Mesendoderm (in vitro differentiated cells): ENCODE results near the gene ADAMTS16.

Experiments
- DNase-seq: peaks from one replicate; pipeline ENCODE4 v3.0.0; 2013
- H2AK5ac ChIP-seq: 2 replicates; pipeline ENCODE4 v1.6.1; 2013; ENCODE audit warnings: low read length, inconsistent platforms
- H2BK120ac ChIP-seq: 2 replicates; pipeline ENCODE4 v1.6.1; 2013; ENCODE audit warnings: low read depth, mild to moderate bottlenecking, low read length, moderate library complexity, mixed read lengths
- H2BK15ac ChIP-seq: replicated peaks from 2 replicates; pipeline ENCODE4 v1.6.1; 2013; ENCODE audit warnings: low read depth, mild to moderate bottlenecking, moderate library complexity
- H2BK5ac ChIP-seq: 2 replicates; pipeline ENCODE4 v1.6.1; 2013; ENCODE audit warnings: low read length, inconsistent platforms
- H3K18ac ChIP-seq: 2 replicates; pipeline ENCODE4 v1.6.1; 2013; ENCODE audit warnings: mild to moderate bottlenecking, low read length, mixed read lengths
- H3K23ac ChIP-seq: one replicate; pipeline ENCODE4 v1.6.1; 2013; ENCODE audit warnings: low read length
- H3K27ac ChIP-seq: 2 replicates; pipeline ENCODE4 v1.5.1; 2013; ENCODE audit warnings: low read depth, mild to moderate bottlenecking, inconsistent platforms, low read length, moderate library complexity
- H3K27me3 ChIP-seq: 2 replicates; pipeline ENCODE4 v1.6.1; 2013; ENCODE audit warnings: low read length, control low read depth, mild to moderate bottlenecking, inconsistent platforms; ENCODE audit not compliant: insufficient read depth, poor library complexity
- H3K36me3 ChIP-seq: 2 replicates; pipeline ENCODE4 v1.6.1; 2013; ENCODE audit warnings: low read length, inconsistent platforms; ENCODE audit not compliant: control insufficient read depth, insufficient read depth
- H3K4ac ChIP-seq: one replicate; pipeline ENCODE4 v1.6.1; 2013; ENCODE audit warnings: low read depth, mild to moderate bottlenecking, low read length, moderate library complexity
- H3K4me1 ChIP-seq: 2 replicates; pipeline ENCODE4 v1.6.1; 2013; ENCODE audit warnings: low read depth, low read length, inconsistent platforms; ENCODE audit not compliant: control insufficient read depth
- H3K4me2 ChIP-seq: 2 replicates; pipeline ENCODE4 v1.6.1; 2013; ENCODE audit warnings: low read length
- H3K4me3 ChIP-seq: 2 replicates; pipeline ENCODE4 v1.5.1; 2013; ENCODE audit warnings: mild to moderate bottlenecking, low read length
- H3K56ac ChIP-seq: one replicate; pipeline ENCODE4 v1.6.1; 2013; ENCODE audit warnings: low read length
- H3K79me1 ChIP-seq: 2 replicates; pipeline ENCODE4 v1.6.1; 2013; ENCODE audit warnings: low read length, inconsistent platforms
- H3K79me2 ChIP-seq: 2 replicates; pipeline ENCODE4 v1.6.1; 2013; ENCODE audit warnings: mild to moderate bottlenecking, low read length; ENCODE audit not compliant: control insufficient read depth, insufficient read depth
- H3K9ac ChIP-seq: 2 replicates; pipeline ENCODE4 v1.6.1; 2013; ENCODE audit warnings: low read length, inconsistent platforms
- H4K5ac ChIP-seq: one replicate; pipeline ENCODE4 v1.6.1; 2013; ENCODE audit warnings: low read length
- H4K8ac ChIP-seq: one replicate; pipeline ENCODE4 v1.6.1; 2013; ENCODE audit warnings: low read depth, mild to moderate bottlenecking, control low read depth, low read length, moderate library complexity
- WGBS: extraction: QIAGEN DNeasy Blood & Tissue Kit; methylation state at CpG from one replicate; pipeline ENCODE4 v1.1.7; 2013; ENCODE audit warnings: low lambda C conversion rate, missing lambda C conversion rate; ENCODE audit not compliant: insufficient coverage; ENCODE audit errors: extremely low coverage; 5-methylcytosine and 5-hydroxymethylcytosine counted together

ADAMTS16 gene

GRCh38 chr5:5155617-5156016 is 15.5 kb downstream of the ADAMTS16 start:
- Histone ChIP-seq H3K23ac (no peak overlapping the region), H3K4me1 (no peaks in the 10 kb centered on the region), H2AK5ac (no peak overlapping the region), H3K4me3 (no peak overlapping the region), H3K56ac (no peak overlapping the region), H3K36me3 (no peaks in the 10 kb centered on the region), H3K4me2 (no peak overlapping the region), H3K4ac (no peak overlapping the region), H4K5ac (no peak overlapping the region), H3K9ac (no peak overlapping the region), H3K18ac (no peak overlapping the region), H3K79me2 (no peaks in the 10 kb centered on the region), H2BK5ac (no peak overlapping the region), H4K8ac (no peak overlapping the region), H3K27ac (no peak overlapping the region), H3K27me3 (no peaks in the 10 kb centered on the region), H2BK15ac (no peak overlapping the region), H3K79me1 (no peaks in the 10 kb centered on the region), H2BK120ac (no peak overlapping the region)
- no peak for DNase-seq
- WGBS, result no CpG with 5 or more reads among the region's 1 CpG

- Histone ChIP-seq H2BK120ac (no peak overlapping the region), H3K27me3 (no peaks in the 10 kb centered on the region), H3K36me3 (no peaks in the 10 kb centered on the region), H2AK5ac (no peak overlapping the region), H2BK15ac (no peak overlapping the region), H3K23ac (no peak overlapping the region), H3K79me2 (no peaks in the 10 kb centered on the region), H4K8ac (no peak overlapping the region), H3K4me2 (no peak overlapping the region), H3K4me3 (no peak overlapping the region), H3K9ac (no peak overlapping the region), H3K27ac (no peak overlapping the region), H3K79me1 (no peaks in the 10 kb centered on the region), H3K56ac (no peak overlapping the region), H3K4ac (no peak overlapping the region), H3K4me1 (no peaks in the 10 kb centered on the region), H4K5ac (no peak overlapping the region), H3K18ac (no peak overlapping the region), H2BK5ac (no peak overlapping the region)
- no peak for DNase-seq
- WGBS, result no CpG with 5 or more reads among the region's 3 CpGs
Observed at GRCh38 chr5:5156471-5157082, 16.4 kb downstream of the ADAMTS16 start.

- WGBS, result no CpG with 5 or more reads among the region's 1 CpG
- H3K4ac ChIP-seq, result no peak overlapping the region
Observed at GRCh38 chr5:5158472-5158895, 18.4 kb downstream of the ADAMTS16 start.

GRCh38 chr5:5159282-5160103 is 19.4 kb downstream of the ADAMTS16 start:
- Histone ChIP-seq H3K4me2 (no peak overlapping the region), H2BK5ac (no peak overlapping the region), H3K9ac (no peak overlapping the region), H3K79me2 (no peaks in the 10 kb centered on the region), H2BK15ac (no peak overlapping the region), H3K4ac (no peak overlapping the region), H3K36me3 (no peaks in the 10 kb centered on the region), H3K23ac (no peak overlapping the region), H3K79me1 (no peaks in the 10 kb centered on the region), H2BK120ac (no peak overlapping the region), H3K27me3 (no peaks in the 10 kb centered on the region), H3K4me1 (no peaks in the 10 kb centered on the region), H2AK5ac (no peak overlapping the region), H4K5ac (no peak overlapping the region), H3K27ac (no peak overlapping the region), H3K18ac (no peak overlapping the region), H4K8ac (no peak overlapping the region), H3K56ac (no peak overlapping the region), H3K4me3 (no peak overlapping the region)
- no peak for DNase-seq
- WGBS, result no CpG with 5 or more reads among the region's 5 CpGs

More at GRCh38 chr5:5158472-5158895, 18.4 kb downstream of the ADAMTS16 start:
- no peak overlapping the region for H3K4me3 ChIP-seq
- no peak overlapping the region for H2BK15ac ChIP-seq
- no peak overlapping the region for H3K56ac ChIP-seq
- no peaks in the 10 kb centered on the region for H3K36me3 ChIP-seq
- no peak overlapping the region for H3K18ac ChIP-seq
- no peak overlapping the region for H4K5ac ChIP-seq
- H4K8ac ChIP-seq, result no peak overlapping the region
- H3K4me1 ChIP-seq, result no peaks in the 10 kb centered on the region
- DNase-seq, result no peak
- no peak overlapping the region for H3K9ac ChIP-seq
- H3K23ac ChIP-seq, result no peak overlapping the region
- no peak overlapping the region for H3K4me2 ChIP-seq
- H3K27me3 ChIP-seq, result no peaks in the 10 kb centered on the region
- H3K79me2 ChIP-seq, result no peaks in the 10 kb centered on the region
- H2AK5ac ChIP-seq, result no peak overlapping the region
- H2BK5ac ChIP-seq, result no peak overlapping the region
- H2BK120ac ChIP-seq, result no peak overlapping the region
- no peaks in the 10 kb centered on the region for H3K79me1 ChIP-seq
- no peak overlapping the region for H3K27ac ChIP-seq

- Histone ChIP-seq H3K23ac (no peak overlapping the region), H2BK5ac (no peak overlapping the region), H3K56ac (no peak overlapping the region), H3K79me2 (no peaks in the 10 kb centered on the region), H3K79me1 (no peaks in the 10 kb centered on the region), H2AK5ac (no peak overlapping the region), H3K27ac (no peak overlapping the region), H4K8ac (no peak overlapping the region), H3K4me1 (no peaks in the 10 kb centered on the region), H3K4ac (no peak overlapping the region), H2BK15ac (no peak overlapping the region), H4K5ac (no peak overlapping the region), H3K4me2 (no peak overlapping the region), H3K9ac (no peak overlapping the region), H3K27me3 (no peaks in the 10 kb centered on the region), H2BK120ac (no peak overlapping the region), H3K18ac (no peak overlapping the region), H3K36me3 (no peaks in the 10 kb centered on the region), H3K4me3 (no peak overlapping the region)
- DNase-seq, result no peak
- WGBS, result no CpG with 5 or more reads among the region's 5 CpGs
Observed at GRCh38 chr5:5164163-5164562, 24.0 kb downstream of the ADAMTS16 start.
